T-helper 1 cell (primary cell): ENCODE data around the gene SLC43A1.
"Not testable (repeated sequence)": the region's sequence is repeated elsewhere in the genome, so short reads cannot be mapped to it uniquely, and the experiment has no call there.

Source experiments
- DNase-seq, 5 donors: peaks; one replicate each; pipeline ENCODE4 v3.0.0-alpha.2; 2012 to 2020
- total RNA-seq, 4 donors: gene quantifications; one replicate each; lab custom pipeline; 2026; lab: John Stamatoyannopoulos, UW

The SLC43A1 gene
- 8.2 to 14.7 (median 10.4) reads per million in 4 donors for total RNA-seq

- peak in 1 of 5 donors; percentile 51 for DNase-seq
Observed at GRCh38 chr11:57515332-57516060, at the start of gene SLC43A1. SLC43A1 (minus strand) TSS chr11:57515702; CDS start chr11:57514111, 1,591 bp downstream.

- DNase-seq = no peak
Observed at GRCh38 chr11:57562596-57562995, 47.1 kb upstream of the SLC43A1 start.

GRCh38 chr11:57560146-57560545 lies 44.6 kb upstream of the SLC43A1 start:
- DNase-seq = no peak

- no peak for DNase-seq
Observed at GRCh38 chr11:57556041-57556440, 40.5 kb upstream of the SLC43A1 start.

- DNase-seq = no peak
Observed at GRCh38 chr11:57555393-57555792, 39.9 kb upstream of the SLC43A1 start.

- DNase-seq = no peak
Observed at GRCh38 chr11:57552479-57552878, 37.0 kb upstream of the SLC43A1 start.

- DNase-seq = no peak
Observed at GRCh38 chr11:57551941-57552340, 36.4 kb upstream of the SLC43A1 start.

- no peak for DNase-seq
Observed at GRCh38 chr11:57549983-57550382, 34.5 kb upstream of the SLC43A1 start.

- DNase-seq = no peak
Observed at GRCh38 chr11:57547854-57548377, 32.4 kb upstream of the SLC43A1 start.

GRCh38 chr11:57546869-57547475 lies 31.5 kb upstream of the SLC43A1 start:
- DNase-seq = peak in 1 of 5 donors; percentile 16

- DNase-seq = no peak
Observed at GRCh38 chr11:57546451-57546850, 30.9 kb upstream of the SLC43A1 start.

- no peak for DNase-seq
Observed at GRCh38 chr11:57545883-57546282, 30.4 kb upstream of the SLC43A1 start.

- DNase-seq = no peak
Observed at GRCh38 chr11:57544566-57544965, 29.1 kb upstream of the SLC43A1 start.

- DNase-seq = no peak
Observed at GRCh38 chr11:57543593-57543992, 28.1 kb upstream of the SLC43A1 start.

- DNase-seq = no peak
Observed at GRCh38 chr11:57542582-57542981, 27.1 kb upstream of the SLC43A1 start.

GRCh38 chr11:57541169-57541568 lies 25.7 kb upstream of the SLC43A1 start:
- no peak for DNase-seq

- no peak for DNase-seq
Observed at GRCh38 chr11:57539342-57539741, 23.8 kb upstream of the SLC43A1 start.

- DNase-seq = no peak
Observed at GRCh38 chr11:57536947-57537619, 21.6 kb upstream of the SLC43A1 start, which contains the start of gene SMTNL1. SMTNL1 (plus strand) TSS chr11:57537595; CDS start chr11:57542643, 5,048 bp downstream.

GRCh38 chr11:57534449-57534848 lies 18.9 kb upstream of the SLC43A1 start:
- DNase-seq = not testable (repeated sequence)

- DNase-seq = peak; percentile 88 to 99 (median 91)
Observed at GRCh38 chr11:57530596-57531507, 15.3 kb upstream of the SLC43A1 start, which contains the start of gene TIMM10. TIMM10 (minus strand) TSS chr11:57530754; CDS start chr11:57530189, 565 bp downstream.

GRCh38 chr11:57530215-57530595 lies 14.7 kb upstream of the SLC43A1 start:
- no peak for DNase-seq

- DNase-seq = no peak
Observed at GRCh38 chr11:57529012-57529411, 13.5 kb upstream of the SLC43A1 start.
